Brain microvascular endothelial cell (primary cell): ENCODE data around the gene BOLA2B.
"Not testable (repeated sequence)": the region's sequence is repeated elsewhere in the genome, so short reads cannot be mapped to it uniquely, and the experiment has no call there.

ENCODE experiments used
- DNase-seq: peaks from one replicate; pipeline ENCODE4 v3.0.0-alpha.2; 2020
- H3K27ac ChIP-seq: fragments of 250-450 bp; sonication (Bioruptor Pico); 2 replicates; pipeline ENCODE4 v1.5.1; 2020; ENCODE audit warnings: mild to moderate bottlenecking, moderate library complexity
- H3K27me3 ChIP-seq: fragments of 250-450 bp; sonication (Bioruptor Pico); replicated peaks from 2 replicates; pipeline ENCODE4 v1.5.1; 2020; ENCODE audit warnings: mild to moderate bottlenecking
- H3K36me3 ChIP-seq: fragments of 250-450 bp; sonication (Bioruptor Pico); replicated peaks from 2 replicates; pipeline ENCODE4 v1.5.1; 2020; ENCODE audit warnings: mild to moderate bottlenecking
- H3K4me3 ChIP-seq: 2 replicates; pipeline ENCODE4 v1.5.1; 2011; ENCODE audit warnings: low read depth, mild to moderate bottlenecking, control low read depth, low read length, moderate library complexity
- CTCF ChIP-seq: IDR thresholded peaks from 2 replicates; pipeline ENCODE4 v1.5.1; 2011; ENCODE audit warnings: low read depth, mild to moderate bottlenecking, moderate library complexity, low read length, control low read depth, inconsistent platforms; ENCODE audit errors: missing control alignments
- in situ Hi-C: cut with HindIII; loops from 2 replicates; pipeline ENCODE4 v1.10.0; 2017; ENCODE audit warnings: low sequenced_read_pairs, low pct_ligation_motif_present

The BOLA2B gene

GRCh38 chr16:30179195-30179594 lies 14.3 kb downstream of the BOLA2B start:
- Histone ChIP-seq H3K4me3 (no peak overlapping the region), H3K36me3 (no peaks in the 10 kb centered on the region), H3K27me3 (no peaks in the 10 kb centered on the region), H3K27ac (no peak overlapping the region)
- in situ Hi-C loops: no loop called here
- no peak for DNase-seq
- TF ChIP-seq CTCF: no peak

- H3K36me3 ChIP-seq, H3K4me3 ChIP-seq, H3K27me3 ChIP-seq, H3K27ac ChIP-seq, DNase-seq, in situ Hi-C loops: not testable (repeated sequence)
These were observed 16.6 kb downstream of the BOLA2B start for GRCh38 chr16:30176876-30177275.

GRCh38 chr16:30173054-30173453 lies 20.4 kb downstream of the BOLA2B start:
- no peaks in the 10 kb centered on the region for H3K27me3 ChIP-seq
- H3K36me3 ChIP-seq: no peaks in the 10 kb centered on the region
- in situ Hi-C loops: no loop called here
- DNase-seq: no peak
- H3K27ac ChIP-seq: no peak overlapping the region
- TF ChIP-seq CTCF: no peak
- H3K4me3 ChIP-seq: no peak overlapping the region

- DNase-seq, H3K36me3 ChIP-seq, H3K27me3 ChIP-seq, in situ Hi-C loops, H3K27ac ChIP-seq, H3K4me3 ChIP-seq: not testable (repeated sequence)
These were observed 23.3 kb downstream of the BOLA2B start for GRCh38 chr16:30170145-30170544.

GRCh38 chr16:30169416-30169815 lies 24.1 kb downstream of the BOLA2B start:
- H3K4me3 ChIP-seq, in situ Hi-C loops, H3K27ac ChIP-seq, H3K27me3 ChIP-seq, DNase-seq, H3K36me3 ChIP-seq: not testable (repeated sequence)

- H3K36me3 ChIP-seq, in situ Hi-C loops, H3K27ac ChIP-seq, H3K4me3 ChIP-seq, H3K27me3 ChIP-seq, DNase-seq: not testable (repeated sequence)
These were observed 24.7 kb downstream of the BOLA2B start for GRCh38 chr16:30168746-30169145.

- H3K27me3 ChIP-seq: no peaks in the 10 kb centered on the region
- no peaks in the 10 kb centered on the region for H3K36me3 ChIP-seq
- in situ Hi-C loops: no loop called here
- TF ChIP-seq CTCF: no peak
- H3K27ac ChIP-seq: no peak overlapping the region
- no peak overlapping the region for H3K4me3 ChIP-seq
- DNase-seq: no peak
These were observed 27.1 kb downstream of the BOLA2B start for GRCh38 chr16:30166202-30166902.

GRCh38 chr16:30163538-30163937 lies 29.9 kb downstream of the BOLA2B start:
- H3K36me3 ChIP-seq: no peaks in the 10 kb centered on the region
- H3K4me3 ChIP-seq: no peak overlapping the region
- in situ Hi-C loops: no loop called here
- DNase-seq: no peak
- H3K27me3 ChIP-seq: no peaks in the 10 kb centered on the region
- no peak overlapping the region for H3K27ac ChIP-seq
- TF ChIP-seq CTCF: no peak
